ENCODE data around the gene LINC00237.

LINC00237 gene

GRCh38 chr20:21125072-21125848 lies 19.1 kb upstream of the LINC00237 start:
- DNase-seq: no peak

DNA sequence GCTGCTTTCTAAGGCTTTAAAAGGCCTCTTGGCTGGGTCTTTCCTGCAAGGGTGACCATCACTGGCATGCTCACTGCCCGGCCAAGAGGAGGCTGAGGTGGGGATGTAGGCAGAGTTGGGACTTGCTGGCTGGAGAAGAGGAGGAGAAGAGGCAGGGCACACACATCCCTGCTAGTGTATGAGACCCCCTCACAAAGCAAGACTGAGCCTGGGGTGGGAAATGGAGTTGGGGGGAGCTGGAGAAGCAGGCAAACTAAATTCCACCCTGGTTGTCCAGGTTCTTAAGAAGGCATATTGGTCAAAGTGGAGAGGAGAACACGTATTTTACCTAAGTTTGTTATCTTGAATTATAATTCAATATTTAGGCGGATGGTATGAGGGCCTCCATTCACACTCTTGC lies 18.0 kb upstream of the LINC00237 start:
- no peak for DNase-seq

DNA sequence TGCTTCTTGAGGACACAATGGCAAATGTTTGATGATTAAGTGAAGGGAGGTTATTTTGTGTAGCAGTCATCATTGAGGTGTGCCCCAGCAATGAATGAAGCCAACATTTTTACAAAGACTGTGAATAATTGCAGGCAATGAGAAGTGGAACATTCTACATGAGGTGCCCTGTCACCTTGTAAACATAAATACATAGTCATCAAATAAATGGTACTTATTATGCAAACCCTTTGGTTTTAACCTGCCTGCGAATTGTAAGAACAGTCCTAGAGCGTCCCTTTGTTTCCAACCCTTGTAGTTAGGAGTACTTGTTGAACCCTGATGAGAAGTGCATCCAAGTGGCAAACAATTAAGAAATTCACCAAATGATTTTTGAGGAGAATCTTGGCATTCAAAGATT lies 12.6 kb upstream of the LINC00237 start:
- no peak for DNase-seq

DNA sequence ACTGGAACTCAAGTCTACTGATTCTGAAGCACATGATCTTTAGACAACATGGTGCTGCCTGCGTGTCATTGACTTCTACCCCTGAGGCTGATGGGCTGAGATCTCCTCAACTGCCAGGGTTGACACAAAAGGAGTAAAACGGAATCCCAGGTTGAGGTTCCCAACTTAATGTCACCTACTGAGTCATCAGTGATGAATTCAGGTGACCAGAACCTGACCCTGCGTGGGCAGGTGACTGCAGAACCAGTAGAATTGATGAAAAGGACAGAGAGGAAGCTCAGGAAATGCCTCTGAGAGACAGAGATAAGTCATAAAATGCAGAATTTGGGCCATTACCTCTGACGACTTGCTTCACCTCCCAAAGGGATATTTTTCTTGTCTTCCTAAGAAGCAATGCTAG lies 12.0 kb upstream of the LINC00237 start:
- DNase-seq: no peak

GRCh38 chr20:21117521-21117920 lies 11.4 kb upstream of the LINC00237 start:
- DNase-seq: no peak

DNA sequence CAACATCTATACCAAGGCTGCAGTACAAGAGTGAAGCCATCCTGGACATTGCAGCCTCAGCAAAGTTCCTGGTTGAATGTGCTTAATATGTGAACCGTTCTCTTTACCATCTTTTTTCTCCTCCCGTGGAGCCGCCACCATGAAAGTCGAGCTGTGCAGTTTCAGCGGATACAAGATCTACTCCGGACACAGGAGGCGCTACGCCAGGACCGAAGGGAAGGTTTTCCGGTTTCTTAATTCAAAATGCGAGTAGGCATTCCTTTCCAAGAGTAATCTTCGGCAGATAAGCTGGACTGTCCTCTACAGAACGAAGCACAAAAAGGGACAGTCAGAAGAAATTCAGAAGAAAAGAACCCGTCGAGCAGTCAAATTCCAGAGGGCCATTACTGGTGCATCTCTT lies 8.4 kb upstream of the LINC00237 start:
- DNase-seq: no peak

DNA sequence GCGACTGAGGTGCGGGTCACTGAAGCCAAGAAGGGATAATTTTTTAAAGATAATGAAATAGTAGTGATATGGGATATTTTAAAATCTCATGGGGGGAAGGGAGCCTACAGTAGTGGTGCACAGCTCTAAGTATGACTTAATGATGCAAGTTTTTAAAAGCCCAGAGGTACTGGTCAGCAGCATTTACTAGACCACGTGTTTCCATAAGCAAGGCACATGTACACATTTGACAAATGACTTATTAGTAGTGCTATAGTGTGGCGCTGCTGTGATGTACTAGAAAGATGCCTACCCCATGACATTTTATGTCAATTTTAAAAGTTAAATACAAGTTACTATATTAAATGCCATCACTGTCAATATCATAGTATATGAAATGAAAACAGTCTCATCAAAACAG lies 7.5 kb upstream of the LINC00237 start:
- no peak for DNase-seq

GRCh38 chr20:21111416-21111815 lies 5.3 kb upstream of the LINC00237 start:
- DNase-seq: no peak

- DNase-seq: no peak
These were observed 4.7 kb upstream of the LINC00237 start for GRCh38 chr20:21110811-21111210.

DNA sequence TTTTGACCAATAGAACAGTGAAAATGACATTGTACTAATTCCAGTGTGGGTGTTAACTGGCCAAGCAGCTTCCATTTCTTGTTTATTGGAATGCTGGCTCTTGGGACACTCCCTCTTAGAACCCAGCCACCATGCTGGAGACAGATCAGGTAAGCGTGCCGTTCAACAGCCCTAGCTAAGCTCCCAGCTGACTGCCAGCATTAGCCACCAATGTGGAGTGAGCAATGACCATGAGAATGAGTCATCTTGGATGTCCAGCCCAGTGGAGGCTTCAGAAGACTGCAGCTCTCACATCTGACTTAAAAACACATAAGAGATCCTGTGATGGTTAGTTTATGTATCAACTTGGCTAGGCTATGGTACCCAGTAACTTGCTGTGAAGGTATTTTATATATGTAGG lies 3.0 kb upstream of the LINC00237 start:
- DNase-seq: no peak

- no peak for DNase-seq
These were observed 558 bp downstream of the LINC00237 start for GRCh38 chr20:21105429-21106170.

GRCh38 chr20:21104921-21105320 lies 1.2 kb downstream of the LINC00237 start:
- DNase-seq: no peak

GRCh38 chr20:21104466-21104761 lies 1.7 kb downstream of the LINC00237 start:
- DNase-seq: no peak

- DNase-seq: no peak
These were observed 2.3 kb downstream of the LINC00237 start for GRCh38 chr20:21103582-21104465.

DNA sequence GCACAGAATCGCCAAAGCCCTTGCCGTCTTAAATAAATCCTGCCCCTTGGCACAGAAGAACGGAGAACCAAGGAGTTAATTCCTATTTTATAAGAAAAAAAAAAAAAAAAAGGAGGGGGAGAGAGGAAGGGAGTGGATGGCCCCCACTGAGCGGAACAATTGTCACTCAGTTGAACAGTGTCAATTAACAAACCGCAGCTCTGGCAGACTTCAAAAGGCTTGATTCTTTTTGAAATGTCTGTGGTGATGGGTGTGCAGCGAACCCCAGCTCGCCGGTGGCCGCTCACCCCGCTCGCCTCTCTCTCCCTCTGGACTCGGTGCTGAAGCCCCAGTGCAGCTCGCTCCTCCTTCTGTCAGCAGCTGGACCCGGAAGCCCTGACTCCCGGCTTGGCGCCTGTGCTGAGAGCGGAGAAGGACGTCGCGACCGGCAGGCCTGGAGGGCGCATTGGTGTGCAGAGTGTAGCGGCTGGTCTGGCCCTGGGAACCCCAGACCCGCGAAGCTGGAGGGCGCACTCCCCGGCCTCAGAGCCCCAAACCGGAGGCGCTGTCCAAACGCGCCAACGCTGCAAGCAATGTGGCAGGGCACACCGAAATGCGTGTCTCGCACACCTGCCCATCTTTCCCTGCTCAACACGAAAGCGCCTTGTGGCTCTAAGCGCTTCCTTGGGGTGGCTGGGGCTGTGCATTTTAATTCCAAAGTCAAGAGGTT lies 3.4 kb downstream of the LINC00237 start:
- DNase-seq: peak; percentile 36 to 60

DNA sequence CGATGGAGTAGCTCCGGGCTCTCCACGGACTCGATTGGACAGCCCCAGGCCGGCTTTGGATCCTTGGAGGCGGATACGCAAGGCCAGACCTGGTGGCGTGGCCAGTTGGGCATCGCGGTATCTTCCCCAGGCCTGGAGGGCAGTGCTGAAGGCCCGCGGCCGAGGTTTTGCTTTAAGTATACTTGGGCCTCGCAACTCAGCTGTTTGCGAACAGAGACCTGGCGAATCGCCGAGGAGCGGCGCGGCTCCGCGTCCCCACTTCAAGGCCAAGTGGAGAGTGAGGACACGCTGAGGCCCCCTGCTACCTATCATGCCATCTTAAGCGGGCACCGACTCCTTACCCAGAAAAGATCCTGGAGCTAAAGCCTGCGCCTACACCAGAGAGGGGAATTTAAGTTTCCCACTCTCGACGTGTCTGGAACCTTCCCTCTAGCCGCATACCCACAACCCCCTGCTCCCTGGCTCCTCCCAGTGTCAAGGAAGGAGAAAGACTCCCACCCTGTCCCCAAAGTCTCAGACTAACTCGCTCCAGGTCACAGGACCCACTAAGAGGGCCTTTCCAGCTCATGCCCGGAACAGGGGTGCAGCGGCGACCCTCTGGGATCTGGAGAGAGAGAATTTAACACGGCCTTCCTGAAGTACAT lies 4.1 kb downstream of the LINC00237 start:
- DNase-seq: peak in 1 of 2 donors; percentile 22

DNA sequence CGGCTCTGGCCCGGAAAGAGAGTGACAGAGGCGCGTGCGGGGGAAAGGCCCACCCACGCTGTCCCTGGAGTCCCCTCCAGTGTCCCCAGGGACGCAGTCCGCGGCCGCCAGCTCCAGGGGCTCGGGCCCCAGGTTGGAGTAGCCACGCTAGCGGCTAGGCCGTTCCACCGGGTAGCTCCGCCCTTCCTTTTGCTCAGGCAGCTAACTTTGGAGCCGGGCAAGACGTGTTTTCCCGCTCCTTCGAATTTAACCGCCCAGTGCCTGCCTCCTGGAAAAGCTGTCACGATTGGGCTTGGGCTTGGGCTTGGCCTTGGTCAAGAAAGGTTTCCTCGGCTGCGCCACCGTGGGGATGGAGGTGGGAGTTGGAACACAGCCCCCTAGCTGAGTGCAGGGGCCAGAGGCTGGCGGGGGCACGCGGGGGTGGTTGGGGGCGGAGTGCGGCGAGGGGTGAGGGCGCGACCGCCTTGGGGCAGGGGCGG lies 4.7 kb downstream of the LINC00237 start:
- peak in 1 of 2 donors; percentile 20 for DNase-seq

- DNase-seq: peak; percentile 24 to 45
These were observed 5.3 kb downstream of the LINC00237 start for GRCh38 chr20:21100578-21101452.

GRCh38 chr20:21099751-21100577 lies 6.2 kb downstream of the LINC00237 start:
- DNase-seq: peak; percentile 53 to 55
